Erythroblast (primary cell): Measurements from ENCODE around the gene ITGB3BP.

Experiments
- GATA1 ChIP-seq: IDR thresholded peaks from 2 replicates; pipeline ENCODE4 v1.6.1; 2011; ENCODE audit warnings: low read depth, mild to moderate bottlenecking, control low read depth, low read length, moderate library complexity
- POLR2A ChIP-seq: IDR thresholded peaks from 2 replicates; pipeline ENCODE4 v1.6.1; 2011; ENCODE audit warnings: mild to moderate bottlenecking, low read length

DNA sequence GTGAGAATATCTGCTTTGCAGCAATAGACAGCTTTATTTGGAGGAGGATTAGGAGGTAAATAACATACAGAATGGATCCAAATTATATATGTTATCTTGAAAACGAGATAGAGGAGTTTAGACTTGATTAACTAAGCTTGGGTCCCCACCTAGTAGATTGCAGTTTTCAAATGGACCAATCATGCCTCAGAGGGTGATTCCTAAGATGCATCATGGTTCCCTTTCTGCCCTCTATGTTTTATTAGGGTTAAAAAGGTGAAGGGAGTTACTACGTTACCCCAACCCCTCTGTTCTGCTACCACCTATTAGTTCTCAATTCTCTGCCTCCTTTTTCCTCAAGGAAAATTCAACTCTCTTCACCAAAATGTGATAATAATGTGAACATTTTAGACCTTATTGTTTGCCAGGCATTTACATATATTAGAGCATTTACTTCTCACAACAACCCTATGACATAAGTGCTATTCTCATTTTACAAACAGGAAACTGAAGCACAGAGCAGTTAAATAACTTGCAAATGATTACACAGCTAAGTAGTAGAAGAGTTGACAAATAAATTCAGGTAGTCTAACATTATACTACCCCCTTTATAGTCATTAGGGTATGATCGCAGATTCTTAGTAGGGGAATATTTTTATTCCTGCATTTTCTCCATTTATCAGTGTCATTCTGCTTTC lies 46.8 kb upstream of the ITGB3BP start:
- TF ChIP-seq POLR2A (no peak), GATA1 (no peak)
